Activated gamma-delta T cell (primary cell): ENCODE measurements around the gene SLC25A39.
"Not testable (repeated sequence)": the region's sequence is repeated elsewhere in the genome, so short reads cannot be mapped to it uniquely, and the experiment has no call there.

Source experiments
- DNase-seq: peaks from one replicate; lab custom pipeline; 2025; lab: John Stamatoyannopoulos, UW

SLC25A39 gene

GRCh38 chr17:44335564-44335963 is 10.9 kb upstream of the SLC25A39 start:
- DNase-seq, result no peak

- no peak for DNase-seq
Observed at GRCh38 chr17:44334727-44335126, 10.1 kb upstream of the SLC25A39 start.

- DNase-seq, result no peak
Observed at GRCh38 chr17:44334315-44334714, 9.7 kb upstream of the SLC25A39 start.

GRCh38 chr17:44333371-44333770 is 8.7 kb upstream of the SLC25A39 start:
- DNase-seq, result no peak

- no peak for DNase-seq
Observed at GRCh38 chr17:44331249-44331760, 6.7 kb upstream of the SLC25A39 start.

- not testable (repeated sequence) for DNase-seq
Observed at GRCh38 chr17:44330263-44330662, 5.6 kb upstream of the SLC25A39 start.

- not testable (repeated sequence) for DNase-seq
Observed at GRCh38 chr17:44329516-44329915, 4.9 kb upstream of the SLC25A39 start.

- no peak for DNase-seq
Observed at GRCh38 chr17:44327715-44328449, 3.3 kb upstream of the SLC25A39 start.

- DNase-seq, result peak; percentile 85
Observed at GRCh38 chr17:44326861-44327444, 2.3 kb upstream of the SLC25A39 start.

- DNase-seq, result no peak
Observed at GRCh38 chr17:44324092-44324570, 492 bp downstream of the SLC25A39 start.

GRCh38 chr17:44323359-44324091 is 1.1 kb downstream of the SLC25A39 start:
- no peak for DNase-seq

GRCh38 chr17:44322236-44322895 is 2.3 kb downstream of the SLC25A39 start:
- DNase-seq, result no peak

- DNase-seq, result no peak
Observed at GRCh38 chr17:44321246-44322120, 3.1 kb downstream of the SLC25A39 start.

GRCh38 chr17:44320066-44320465 is 4.6 kb downstream of the SLC25A39 start:
- no peak for DNase-seq

- no peak for DNase-seq
Observed at GRCh38 chr17:44318077-44318892, 6.3 kb downstream of the SLC25A39 start.

- DNase-seq, result no peak
Observed at GRCh38 chr17:44317545-44317944, 7.1 kb downstream of the SLC25A39 start.

GRCh38 chr17:44315760-44316731 is 8.6 kb downstream of the SLC25A39 start:
- no peak for DNase-seq

- DNase-seq, result no peak
Observed at GRCh38 chr17:44314869-44315661, 9.6 kb downstream of the SLC25A39 start.
